Measurements from ENCODE around the gene PTPRT. TPM values are rescaled to one million over a fixed set of nuclear protein-coding genes. Genes with fewer than 3 reads are reported as not detected.

Gene PTPRT
- total RNA-seq, 4 donors from 2014 or later, result under 0.01 to 0.64 (median 0.40) TPM

DNA sequence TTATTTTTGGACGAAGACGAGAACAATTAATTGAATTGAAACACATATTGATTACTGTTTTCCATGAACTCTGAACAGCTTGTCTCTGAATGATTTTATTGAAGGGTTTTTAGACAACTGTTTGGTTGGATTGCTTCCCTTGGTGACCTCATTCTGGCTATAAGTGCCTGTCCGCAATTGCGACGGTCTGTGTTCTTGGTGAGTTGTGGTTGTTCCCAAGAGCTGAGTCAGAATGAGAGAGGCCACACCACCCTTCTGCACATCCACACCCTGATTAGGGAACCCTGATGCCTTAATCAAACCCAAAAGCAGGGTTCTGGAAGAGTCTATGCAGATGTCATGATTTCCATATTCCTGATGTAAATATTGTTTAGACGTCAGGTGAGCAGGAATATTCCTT is 747.0 kb downstream of the PTPRT start:
- TF ChIP-seq, protein P1, sequence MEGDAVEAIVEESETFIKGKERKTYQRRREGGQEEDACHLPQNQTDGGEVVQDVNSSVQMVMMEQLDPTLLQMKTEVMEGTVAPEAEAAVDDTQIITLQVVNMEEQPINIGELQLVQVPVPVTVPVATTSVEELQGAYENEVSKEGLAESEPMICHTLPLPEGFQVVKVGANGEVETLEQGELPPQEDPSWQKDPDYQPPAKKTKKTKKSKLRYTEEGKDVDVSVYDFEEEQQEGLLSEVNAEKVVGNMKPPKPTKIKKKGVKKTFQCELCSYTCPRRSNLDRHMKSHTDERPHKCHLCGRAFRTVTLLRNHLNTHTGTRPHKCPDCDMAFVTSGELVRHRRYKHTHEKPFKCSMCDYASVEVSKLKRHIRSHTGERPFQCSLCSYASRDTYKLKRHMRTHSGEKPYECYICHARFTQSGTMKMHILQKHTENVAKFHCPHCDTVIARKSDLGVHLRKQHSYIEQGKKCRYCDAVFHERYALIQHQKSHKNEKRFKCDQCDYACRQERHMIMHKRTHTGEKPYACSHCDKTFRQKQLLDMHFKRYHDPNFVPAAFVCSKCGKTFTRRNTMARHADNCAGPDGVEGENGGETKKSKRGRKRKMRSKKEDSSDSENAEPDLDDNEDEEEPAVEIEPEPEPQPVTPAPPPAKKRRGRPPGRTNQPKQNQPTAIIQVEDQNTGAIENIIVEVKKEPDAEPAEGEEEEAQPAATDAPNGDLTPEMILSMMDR (IDR thresholded peaks at IDR 0.05), result no peak
- no peak for TF ChIP-seq EP300 (IDR thresholded peaks at IDR 0.05; ENCODE audit: low read depth)
- TF ChIP-seq POLR2AphosphoS5 (IDR thresholded peaks at IDR 0.05), result no peak
- TF ChIP-seq POLR2A (IDR thresholded peaks at IDR 0.05), result no peak
- Histone ChIP-seq H3K4me3 (no peak overlapping the region), H3K9me3 (no peaks in the 10 kb centered on the region), H3K36me3 (no peaks in the 10 kb centered on the region), H3K27ac (no peak overlapping the region), H3K4me1 (no peaks in the 10 kb centered on the region), H3K27me3 (no peaks in the 10 kb centered on the region)
- DNase-seq, result no peak
- intact Hi-C loops (cut with DNase I; ENCODE audit: low total_unique reads) (no loop called here), in situ Hi-C loops (cut with MboI; ENCODE audit: low pct_ligation_motif_present in 1 of 4, low pct_unique_long_range_greater_than_20kb in 1 of 4, low sequenced_read_pairs in 3 of 4) (loop anchor here in 1 of 4 donors (25.0 kb wide), 1 partner anchor 95 kb away; no protein-coding TSS in a partner anchor)
- 54 to 76% methylated on average over 6 of the region's 6 CpGs for WGBS, 2 donors (ENCODE audit: low coverage in 1 of 2)

- TF ChIP-seq EP300 (IDR thresholded peaks at IDR 0.05; ENCODE audit: low read depth) (no peak), POLR2A (IDR thresholded peaks at IDR 0.05) (no peak), POLR2AphosphoS5 (IDR thresholded peaks at IDR 0.05) (no peak)
- TF ChIP-seq, protein P1 (IDR thresholded peaks at IDR 0.05), result no peak
- H3K4me3 ChIP-seq, result no peak overlapping the region
- H3K4me1 ChIP-seq, result no peaks in the 10 kb centered on the region
- 40 to 43% methylated on average over 1 to 6 of the region's 6 CpGs for WGBS, 2 donors (ENCODE audit: low coverage in 1 of 2)
- DNase-seq, result no peak
- no peaks in the 10 kb centered on the region for H3K36me3 ChIP-seq
- no peak overlapping the region for H3K27ac ChIP-seq
- H3K9me3 ChIP-seq, result no peaks in the 10 kb centered on the region
- no peaks in the 10 kb centered on the region for H3K27me3 ChIP-seq
- intact Hi-C loops (cut with DNase I; ENCODE audit: low total_unique reads) (no loop called here), in situ Hi-C loops (cut with MboI; ENCODE audit: low pct_ligation_motif_present in 1 of 4, low pct_unique_long_range_greater_than_20kb in 1 of 4, low sequenced_read_pairs in 3 of 4) (loop anchor here in 1 of 4 donors (25.0 kb wide), 1 partner anchor 95 kb away; no protein-coding TSS in a partner anchor)
These were observed 747.8 kb downstream of the PTPRT start for GRCh38 chr20:42441864-42442331.

DNA sequence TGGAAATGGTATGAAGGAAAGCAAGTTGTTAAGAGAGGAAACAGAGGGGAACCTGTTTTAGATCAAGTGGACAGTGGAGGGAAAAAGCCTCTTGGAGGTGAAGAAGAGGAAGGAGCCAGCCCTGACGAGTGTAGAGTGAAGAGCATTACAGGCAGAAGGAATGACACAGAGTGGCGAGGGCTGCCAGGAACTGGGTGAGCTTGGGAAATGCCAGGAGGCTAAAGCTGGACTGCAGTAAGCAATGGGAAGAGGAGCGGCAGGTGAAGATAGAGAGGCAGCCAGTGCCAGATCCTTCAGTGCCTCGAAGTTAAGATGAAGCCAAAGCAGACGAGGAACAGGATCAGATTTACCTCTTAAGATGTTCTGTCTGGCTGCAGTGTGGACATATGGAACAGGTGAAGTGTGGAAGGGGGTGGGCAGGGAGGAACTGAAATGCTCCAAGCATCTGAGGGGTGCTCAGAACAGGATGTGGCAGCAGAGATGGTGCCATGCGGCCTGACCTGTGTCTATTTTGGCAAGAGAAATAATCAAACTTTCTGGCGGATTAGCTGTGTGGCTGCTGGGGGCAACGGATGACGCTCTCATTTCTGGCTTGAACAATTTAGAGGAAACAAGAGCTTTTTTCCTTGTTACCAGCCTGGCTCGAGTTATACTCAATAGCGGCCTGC is 748.4 kb downstream of the PTPRT start:
- Histone ChIP-seq H3K27ac (no peak overlapping the region), H3K27me3 (no peaks in the 10 kb centered on the region), H3K4me1 (no peaks in the 10 kb centered on the region), H3K36me3 (no peaks in the 10 kb centered on the region), H3K4me3 (no peak overlapping the region), H3K9me3 (no peaks in the 10 kb centered on the region)
- 72 to 82% methylated on average over 10 to 11 of the region's 11 CpGs for WGBS, 2 donors (ENCODE audit: low coverage in 1 of 2)
- intact Hi-C loops (cut with DNase I; ENCODE audit: low total_unique reads) (no loop called here), in situ Hi-C loops (cut with MboI; ENCODE audit: low pct_ligation_motif_present in 1 of 4, low pct_unique_long_range_greater_than_20kb in 1 of 4, low sequenced_read_pairs in 3 of 4) (loop anchor here in 1 of 4 donors (25.0 kb wide), 1 partner anchor 96 kb away; no protein-coding TSS in a partner anchor)
- TF ChIP-seq POLR2AphosphoS5 (IDR thresholded peaks at IDR 0.05), result no peak
- no peak for TF ChIP-seq POLR2A (IDR thresholded peaks at IDR 0.05)
- TF ChIP-seq, protein P1 (IDR thresholded peaks at IDR 0.05), result no peak
- no peak for TF ChIP-seq EP300 (IDR thresholded peaks at IDR 0.05; ENCODE audit: low read depth)
- no peak for DNase-seq

DNA sequence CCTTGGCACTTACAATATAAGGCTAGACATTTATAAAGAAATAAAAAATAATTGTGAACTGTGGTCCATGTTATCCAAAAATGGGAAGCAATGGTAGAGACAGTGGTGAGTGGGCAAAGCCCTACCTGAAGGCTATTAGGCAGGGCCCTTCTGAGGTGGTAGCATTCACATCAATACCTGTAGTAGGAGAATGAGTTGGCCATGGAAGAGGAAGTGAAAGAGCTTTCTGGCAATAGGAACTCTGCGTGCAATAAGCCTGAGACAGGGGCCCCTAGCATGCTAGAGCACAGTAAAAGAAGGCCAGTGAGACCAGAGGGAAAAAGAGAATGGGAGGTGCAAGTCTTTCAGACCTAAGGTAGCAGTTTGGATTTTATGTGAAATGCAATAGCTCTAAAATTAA is 754.5 kb downstream of the PTPRT start:
- H3K4me1 ChIP-seq, result no peaks in the 10 kb centered on the region
- H3K4me3 ChIP-seq, result no peak overlapping the region
- intact Hi-C loops (cut with DNase I; ENCODE audit: low total_unique reads) (no loop called here), in situ Hi-C loops (cut with MboI; ENCODE audit: low pct_ligation_motif_present in 1 of 4, low pct_unique_long_range_greater_than_20kb in 1 of 4, low sequenced_read_pairs in 3 of 4) (loop anchor here in 1 of 4 donors (25.0 kb wide), 1 partner anchor 102 kb away; no protein-coding TSS in a partner anchor)
- TF ChIP-seq POLR2AphosphoS5 (IDR thresholded peaks at IDR 0.05), result no peak
- TF ChIP-seq POLR2A (IDR thresholded peaks at IDR 0.05), result no peak
- TF ChIP-seq, protein P1 (IDR thresholded peaks at IDR 0.05), result no peak
- no peak for TF ChIP-seq EP300 (IDR thresholded peaks at IDR 0.05; ENCODE audit: low read depth)
- H3K27ac ChIP-seq, result no peak overlapping the region
- H3K36me3 ChIP-seq, result no peaks in the 10 kb centered on the region
- 50% methylated on average over 1 of the region's 1 CpG; no CpG with 5 or more reads in 1 of the 2 donors for WGBS, 2 donors (ENCODE audit: low coverage in 1 of 2)
- no peaks in the 10 kb centered on the region for H3K27me3 ChIP-seq
- no peaks in the 10 kb centered on the region for H3K9me3 ChIP-seq
- DNase-seq, result no peak

All from transverse colon (tissue), 4 donors.